NCI-H2081 (cell line): ENCODE results near the gene RBM24.

Source experiments
- DNase-seq, 2 experiments: peaks; one replicate each; lab custom pipeline; 2025; lab: John Stamatoyannopoulos, UW

RBM24 gene

GRCh38 chr6:17281100-17281496, at the start of gene RBM24:
TSS of gene RBM24 (plus strand) at chr6:17281361. CDS start at chr6:17281582, 221 bp downstream.
- peak; percentile 0 to 29 for DNase-seq

- no peak for DNase-seq
These were observed 47.6 kb upstream of the RBM24 start for GRCh38 chr6:17233531-17233930.

GRCh38 chr6:17237246-17237645, 43.9 kb upstream of the RBM24 start:
- DNase-seq, result no peak

- no peak for DNase-seq
These were observed 41.9 kb upstream of the RBM24 start for GRCh38 chr6:17239260-17239659.

DNA sequence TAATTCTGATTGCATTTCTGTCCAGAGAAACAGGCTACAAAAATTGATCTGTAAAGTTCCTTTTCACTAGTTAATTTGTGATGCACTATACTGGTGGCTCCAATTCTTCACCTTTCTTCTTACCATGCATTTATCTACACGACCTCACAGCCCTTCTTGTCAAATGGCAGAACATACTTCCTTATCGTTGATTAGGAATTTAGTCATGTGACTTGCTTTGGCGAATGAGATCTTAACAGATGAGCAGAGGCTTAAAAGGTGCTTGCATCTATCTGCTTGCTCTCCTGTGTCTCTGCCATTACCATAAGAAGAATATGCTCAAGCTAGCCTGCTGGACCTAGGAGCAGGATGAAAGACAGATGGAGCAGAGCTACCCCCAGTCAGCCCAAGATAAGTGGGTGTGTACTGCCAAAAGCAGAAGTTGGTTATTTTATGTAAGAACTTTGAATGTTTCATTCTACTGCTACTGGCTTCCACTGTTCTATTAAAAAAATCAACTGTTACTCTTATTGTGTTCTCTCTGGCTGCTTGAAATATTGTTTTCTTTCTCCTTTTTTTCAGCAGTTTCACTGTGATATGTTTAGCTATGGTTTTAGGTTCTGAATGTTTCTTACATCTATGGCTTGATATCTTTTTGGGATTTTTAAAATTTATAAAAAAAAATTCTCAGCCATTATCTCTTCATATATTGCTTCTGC, 40.2 kb upstream of the RBM24 start:
- no peak for DNase-seq

GRCh38 chr6:17242087-17242486, 39.1 kb upstream of the RBM24 start:
- no peak for DNase-seq

DNA sequence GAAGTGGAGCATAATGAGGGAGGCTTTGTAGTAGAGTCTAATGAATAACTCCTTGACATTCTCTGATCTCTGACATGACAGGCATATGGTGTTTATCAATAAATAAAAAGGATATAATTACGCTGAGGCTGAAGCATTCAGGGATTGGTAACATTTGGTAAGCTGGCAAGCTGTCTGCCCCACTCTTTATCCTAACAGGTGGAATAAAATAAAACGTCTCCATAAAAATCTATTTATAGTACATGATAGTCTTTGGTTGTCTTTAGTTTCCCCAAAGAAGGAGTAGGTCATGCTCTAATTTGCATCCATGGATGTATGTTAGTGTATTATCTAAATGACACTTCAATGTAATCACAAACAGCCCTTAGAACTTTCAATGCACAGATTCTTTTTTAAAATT, 30.9 kb upstream of the RBM24 start:
- DNase-seq, result no peak

DNA sequence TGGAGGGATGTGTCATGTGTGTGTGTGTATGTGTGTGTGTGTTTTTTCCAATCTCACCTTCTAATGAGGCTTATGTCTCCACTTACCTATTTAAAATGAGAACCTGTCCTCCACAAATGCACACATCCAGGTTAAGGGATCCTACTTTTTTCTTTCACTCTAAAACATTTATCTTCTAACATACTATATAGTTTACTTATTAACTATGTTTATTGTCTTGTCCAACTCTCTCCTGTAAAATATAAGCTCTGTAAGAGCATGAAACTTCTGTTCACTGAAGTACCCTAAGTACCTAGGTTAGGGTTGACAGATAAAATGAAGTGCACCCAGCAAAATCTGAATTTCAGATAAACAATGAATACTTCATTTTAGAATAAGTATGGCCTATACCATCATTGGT, 29.2 kb upstream of the RBM24 start:
- no peak for DNase-seq

- DNase-seq, result no peak
These were observed 22.4 kb upstream of the RBM24 start for GRCh38 chr6:17258749-17259148.

DNA sequence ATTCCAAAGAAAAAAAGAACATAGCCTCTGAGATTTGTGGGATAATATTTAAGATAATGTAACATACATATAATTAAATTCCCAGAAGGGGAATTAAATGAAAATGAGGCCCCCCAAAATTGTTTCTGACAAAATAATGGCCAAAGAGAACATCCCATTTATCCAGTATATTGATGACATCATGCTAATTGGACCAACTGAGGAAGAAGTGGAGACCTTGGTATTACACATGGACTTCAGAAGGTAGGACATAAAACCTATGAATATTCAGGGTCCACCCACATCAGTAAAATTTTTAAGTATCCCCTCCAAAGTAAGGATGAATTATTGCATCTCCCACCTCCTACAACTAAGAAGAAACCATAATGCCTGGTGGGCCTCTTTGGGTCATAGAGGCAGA, 15.6 kb upstream of the RBM24 start:
- no peak for DNase-seq

DNA sequence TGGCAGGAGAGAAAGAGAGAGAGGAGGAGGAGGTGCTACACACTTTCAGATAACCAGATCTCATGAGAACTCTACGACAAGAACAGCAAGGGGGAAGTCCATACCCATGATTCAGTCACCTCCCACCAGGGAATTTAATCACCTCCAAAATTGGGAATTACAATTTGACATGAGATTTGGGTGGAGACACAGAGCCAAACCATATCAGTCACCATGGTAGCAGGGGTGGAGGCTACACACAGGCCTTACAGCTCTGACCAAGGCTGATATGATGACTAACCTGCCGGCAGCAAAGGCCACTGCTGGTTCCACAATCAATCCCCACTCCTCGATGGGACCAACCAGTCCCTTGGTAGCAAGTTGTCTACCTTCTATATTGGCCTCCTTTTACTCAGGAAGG, 13.6 kb upstream of the RBM24 start:
- no peak for DNase-seq

DNA sequence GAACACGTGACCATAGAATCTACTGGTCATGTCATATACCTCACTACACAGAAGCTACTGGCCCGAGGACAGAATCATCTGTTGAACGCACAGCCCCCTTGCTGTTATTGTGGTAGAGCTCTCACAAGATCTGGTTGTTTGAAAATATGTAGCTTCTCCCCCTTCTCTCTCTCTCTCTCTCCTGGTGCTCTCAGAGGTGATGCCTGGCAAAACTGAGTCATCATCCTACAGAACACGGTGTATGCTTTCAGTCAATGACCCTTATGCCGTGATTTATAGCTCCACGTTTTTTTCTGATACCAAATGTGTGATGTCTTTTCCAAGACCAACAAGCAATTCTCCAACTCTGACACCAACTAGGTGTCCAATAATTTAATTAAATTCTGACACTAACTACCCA, 13.0 kb upstream of the RBM24 start:
- DNase-seq, result no peak

DNA sequence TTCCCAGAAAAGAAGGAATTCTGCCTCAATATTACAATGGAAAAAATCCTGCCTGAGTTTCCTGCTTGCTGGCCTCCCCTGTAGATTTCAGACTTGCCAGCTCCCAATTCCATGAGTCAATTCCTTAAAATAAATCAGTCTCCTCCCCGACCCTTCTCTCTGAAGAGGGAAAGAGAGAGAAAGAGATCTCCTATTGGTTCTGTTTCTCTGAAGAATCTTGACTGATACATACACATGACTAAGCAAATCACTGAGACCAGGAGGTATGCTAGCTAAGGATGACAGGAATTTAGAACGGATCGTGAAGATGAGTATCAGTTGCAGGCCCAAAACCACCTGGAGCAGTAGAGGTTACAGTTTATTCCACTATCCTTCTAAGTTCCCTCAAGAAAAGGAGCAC, 11.3 kb upstream of the RBM24 start:
- no peak for DNase-seq

DNA sequence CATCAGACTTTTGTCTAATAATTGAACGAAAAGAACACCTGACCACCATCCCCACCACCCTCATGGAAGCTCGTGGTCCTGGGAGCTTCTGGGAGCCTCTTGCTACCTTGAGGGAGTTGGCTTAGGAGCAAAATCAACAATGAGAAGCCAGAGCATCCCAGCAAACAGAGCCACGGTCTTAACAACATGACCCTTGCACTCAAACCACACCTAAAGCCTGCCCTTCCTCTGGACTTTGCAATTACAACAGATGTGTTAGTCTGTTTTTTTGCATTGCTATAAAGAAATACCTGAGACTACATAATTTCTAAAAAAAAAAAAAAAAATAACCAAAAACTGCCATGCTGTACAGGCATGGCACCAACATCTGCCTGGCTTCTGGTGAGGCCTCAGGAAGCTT, 9.5 kb upstream of the RBM24 start:
- no peak for DNase-seq

GRCh38 chr6:17276766-17277165, 4.4 kb upstream of the RBM24 start:
- DNase-seq, result no peak

- DNase-seq, result no peak
These were observed 3.9 kb upstream of the RBM24 start for GRCh38 chr6:17277256-17277655.

- no peak for DNase-seq
These were observed 2.7 kb upstream of the RBM24 start for GRCh38 chr6:17278289-17279063.

- DNase-seq, result no peak
These were observed 1.0 kb upstream of the RBM24 start for GRCh38 chr6:17280138-17280537.

DNA sequence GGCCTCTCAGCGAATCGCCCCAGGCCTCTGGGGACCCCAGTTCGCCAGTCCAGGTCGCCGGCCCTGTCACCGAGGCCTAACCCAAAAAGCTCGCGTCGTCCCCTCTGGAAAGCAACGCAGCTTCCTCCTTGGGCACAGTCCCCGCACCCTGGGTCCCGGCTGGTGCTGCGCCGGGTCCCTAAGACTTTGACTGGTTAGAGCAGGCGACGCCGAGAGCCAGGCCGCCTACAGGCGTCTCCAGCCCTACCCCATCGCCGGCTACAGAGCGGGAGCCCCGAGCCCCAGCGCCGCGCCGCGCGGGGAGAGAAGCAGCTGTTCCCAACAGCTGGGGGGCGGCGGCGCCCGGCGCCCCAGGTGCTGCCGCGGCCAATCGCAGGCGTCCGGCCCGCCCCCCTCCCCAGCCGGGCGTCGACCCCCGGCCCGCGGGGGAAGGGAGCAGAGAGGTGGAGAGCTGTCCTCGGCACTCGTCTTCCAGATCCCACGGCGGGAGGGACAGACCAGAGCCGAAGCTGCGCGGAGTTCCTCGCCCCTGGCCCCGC, 540 bp upstream of the RBM24 start:
- no peak for DNase-seq

DNA sequence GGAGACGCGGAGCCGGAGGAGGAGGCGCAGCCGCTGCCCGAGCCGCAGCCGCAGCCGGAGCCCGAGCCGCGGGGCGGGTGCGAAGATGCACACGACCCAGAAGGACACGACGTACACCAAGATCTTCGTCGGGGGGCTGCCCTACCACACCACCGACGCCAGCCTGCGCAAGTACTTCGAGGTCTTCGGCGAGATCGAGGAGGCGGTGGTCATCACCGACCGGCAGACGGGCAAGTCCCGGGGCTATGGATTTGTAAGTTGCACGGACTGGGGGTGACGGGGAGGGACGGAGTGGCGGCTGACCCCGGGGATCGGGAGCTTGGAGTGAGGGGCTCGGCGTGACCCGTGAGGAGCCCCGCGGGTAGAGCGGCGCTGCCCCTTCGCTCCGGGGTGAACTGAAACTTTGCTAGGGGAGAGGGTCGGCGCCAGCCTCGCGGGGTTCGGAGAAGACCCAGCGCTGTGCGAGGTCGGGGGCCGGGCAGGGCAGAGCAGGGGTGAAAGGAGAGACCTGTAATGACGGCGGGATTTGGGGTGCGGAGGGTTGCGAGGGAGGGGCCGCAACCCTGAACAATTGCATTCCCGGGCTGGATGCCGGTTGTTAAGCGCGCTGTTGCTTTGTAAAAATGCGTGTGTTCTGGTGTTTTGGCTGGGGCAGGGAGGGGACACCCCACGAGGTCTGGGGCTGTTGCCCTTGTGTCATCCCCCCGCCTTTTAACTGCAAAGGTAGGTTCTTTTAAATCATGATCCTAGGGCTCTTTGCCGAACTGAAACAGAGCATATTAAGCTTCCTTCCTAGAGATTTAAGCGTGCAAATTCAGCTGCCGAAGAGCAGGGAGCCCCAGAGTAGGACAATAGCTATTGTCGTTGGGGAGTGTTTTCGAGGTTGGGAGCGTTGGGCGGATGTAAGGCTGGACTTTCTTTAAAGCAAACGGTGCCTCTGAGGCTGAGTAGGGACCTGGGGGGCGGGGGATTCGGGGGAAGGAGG, 628 bp downstream of the RBM24 start:
- DNase-seq, result no peak

GRCh38 chr6:17283074-17283473, 1.9 kb downstream of the RBM24 start:
- no peak for DNase-seq

- DNase-seq, result no peak
These were observed 8.5 kb downstream of the RBM24 start for GRCh38 chr6:17289630-17290061.
